NT2/D1 (cell line): Measurements from ENCODE around the gene KIN.

ENCODE experiments used
- DNase-seq: peaks from one replicate; pipeline ENCODE4 v3.0.0-alpha.2; 2011; ENCODE audit warnings: low read depth, low spot score
- H3K27me3 ChIP-seq: 2 replicates; pipeline ENCODE4 v1.6.0; 2011; ENCODE audit warnings: mild to moderate bottlenecking; ENCODE audit not compliant: insufficient read length, insufficient read depth
- H3K36me3 ChIP-seq: 2 replicates; pipeline ENCODE4 v1.6.1; 2011; ENCODE audit warnings: mild to moderate bottlenecking, low read length, mixed read lengths; ENCODE audit not compliant: insufficient read depth, insufficient read length
- H3K4me1 ChIP-seq: 2 replicates; pipeline ENCODE4 v1.5.1; 2011; ENCODE audit not compliant: insufficient read depth, insufficient read length
- H3K4me3 ChIP-seq: 2 replicates; pipeline ENCODE4 v1.5.1; 2011; ENCODE audit warnings: low read depth; ENCODE audit not compliant: insufficient read length
- H3K9ac ChIP-seq: 2 replicates; pipeline ENCODE4 v1.6.0; 2011; ENCODE audit warnings: low read depth; ENCODE audit not compliant: insufficient read length
- H3K9me3 ChIP-seq: 2 replicates; pipeline ENCODE4 v1.5.1; 2011; ENCODE audit warnings: mild to moderate bottlenecking, low read length; ENCODE audit not compliant: insufficient read depth
- SUZ12 ChIP-seq: IDR thresholded peaks from 2 replicates; pipeline ENCODE4 v1.6.1; 2011; ENCODE audit not compliant: insufficient read length, insufficient read depth; ENCODE audit errors: extremely low read depth
- YY1 ChIP-seq: IDR thresholded peaks from 2 replicates; pipeline ENCODE4 v1.6.1; 2011; ENCODE audit not compliant: insufficient read length, insufficient read depth
- ZNF274 ChIP-seq: IDR thresholded peaks from 2 replicates; pipeline ENCODE4 v1.6.1; 2011; ENCODE audit warnings: mild to moderate bottlenecking, low read depth, low read length

KIN gene

GRCh38 chr10:7787857-7788638 is at the start of gene KIN, which contains the start of gene ATP5F1C:
TSS of gene KIN (minus strand) at chr10:7787993. CDS start at chr10:7787933, 60 bp downstream.
TSS of gene ATP5F1C (plus strand) at chr10:7788177. CDS start at chr10:7788208, 31 bp downstream.
- DNase-seq, result peak; percentile 91

GRCh38 chr10:7836571-7836970 is 48.8 kb upstream of the KIN start:
- TF ChIP-seq SUZ12 (no peak), ZNF274 (no peak), YY1 (no peak)
- Histone ChIP-seq H3K4me1 (no peaks in the 10 kb centered on the region), H3K27me3 (no peaks in the 10 kb centered on the region)

More at GRCh38 chr10:7787857-7788638, at the start of gene KIN, which contains the start of gene ATP5F1C:
- H3K27me3 ChIP-seq, result no peaks in the 10 kb centered on the region
- no peaks in the 10 kb centered on the region for H3K9me3 ChIP-seq
- H3K36me3 ChIP-seq, result peaks cover 25% of the 10 kb centered on the region
- H3K4me3 ChIP-seq, result peak within 1 kb of the TSS; percentile 84
- H3K4me1 ChIP-seq, result no peaks in the 10 kb centered on the region
- no peak for TF ChIP-seq SUZ12
- peak within 1 kb of the TSS; percentile 96 for H3K9ac ChIP-seq

GRCh38 chr10:7834262-7834661 is 46.5 kb upstream of the KIN start:
- H3K27me3 ChIP-seq, result no peaks in the 10 kb centered on the region
- peaks cover 6% of the 10 kb centered on the region for H3K36me3 ChIP-seq
- H3K9me3 ChIP-seq, result no peaks in the 10 kb centered on the region
- H3K4me3 ChIP-seq, result no peak overlapping the region
- no peak for TF ChIP-seq ZNF274
- no peaks in the 10 kb centered on the region for H3K4me1 ChIP-seq
- no peak for DNase-seq
- H3K9ac ChIP-seq, result no peak overlapping the region

More at GRCh38 chr10:7836571-7836970, 48.8 kb upstream of the KIN start:
- Histone ChIP-seq H3K9ac (no peak overlapping the region), H3K4me3 (no peak overlapping the region), H3K36me3 (peaks cover 6% of the 10 kb centered on the region), H3K9me3 (no peaks in the 10 kb centered on the region)
- DNase-seq, result no peak

GRCh38 chr10:7833210-7833609 is 45.4 kb upstream of the KIN start:
- DNase-seq, result no peak
- no peak for TF ChIP-seq YY1
- no peak for TF ChIP-seq SUZ12
- TF ChIP-seq ZNF274, result no peak
- no peak overlapping the region for H3K4me3 ChIP-seq

GRCh38 chr10:7832060-7832459 is 44.3 kb upstream of the KIN start:
- peaks cover 6% of the 10 kb centered on the region for H3K36me3 ChIP-seq
- no peaks in the 10 kb centered on the region for H3K4me1 ChIP-seq
- no peak overlapping the region for H3K4me3 ChIP-seq
- H3K9me3 ChIP-seq, result no peaks in the 10 kb centered on the region
- DNase-seq, result no peak
- H3K27me3 ChIP-seq, result no peaks in the 10 kb centered on the region
- H3K9ac ChIP-seq, result no peak overlapping the region
- no peak for TF ChIP-seq SUZ12
- no peak for TF ChIP-seq YY1
- TF ChIP-seq ZNF274, result no peak

More at GRCh38 chr10:7833210-7833609, 45.4 kb upstream of the KIN start:
- no peaks in the 10 kb centered on the region for H3K4me1 ChIP-seq
- peaks cover 6% of the 10 kb centered on the region for H3K36me3 ChIP-seq
- H3K27me3 ChIP-seq, result no peaks in the 10 kb centered on the region
- no peak overlapping the region for H3K9ac ChIP-seq
- H3K9me3 ChIP-seq, result no peaks in the 10 kb centered on the region

- Histone ChIP-seq H3K4me1 (no peaks in the 10 kb centered on the region), H3K9me3 (no peaks in the 10 kb centered on the region), H3K9ac (no peak overlapping the region), H3K27me3 (no peaks in the 10 kb centered on the region), H3K4me3 (no peak overlapping the region), H3K36me3 (peaks cover 14% of the 10 kb centered on the region)
- no peak for TF ChIP-seq SUZ12
- TF ChIP-seq ZNF274, result no peak
- no peak for TF ChIP-seq YY1
- DNase-seq, result no peak
These were observed 41.6 kb upstream of the KIN start for GRCh38 chr10:7829289-7829834.

- TF ChIP-seq ZNF274, result no peak
- no peak for TF ChIP-seq YY1
- TF ChIP-seq SUZ12, result no peak
- H3K27me3 ChIP-seq, result no peaks in the 10 kb centered on the region
- H3K4me3 ChIP-seq, result no peak overlapping the region
- peaks cover 14% of the 10 kb centered on the region for H3K36me3 ChIP-seq
- no peaks in the 10 kb centered on the region for H3K4me1 ChIP-seq
- no peak overlapping the region for H3K9ac ChIP-seq
- DNase-seq, result no peak
- H3K9me3 ChIP-seq, result no peaks in the 10 kb centered on the region
These were observed 39.2 kb upstream of the KIN start for GRCh38 chr10:7826971-7827370.
